COLO668 (cell line): ENCODE results near the gene NPIPB4.
A peak's percentile ranks its signal among the peaks of the same experiment; 100 is the strongest.
"Not testable (repeated sequence)": the region's sequence is repeated elsewhere in the genome, so short reads cannot be mapped to it uniquely, and the experiment has no call there.

ENCODE experiments used
- DNase-seq: peaks from one replicate; lab custom pipeline; 2025; ENCODE audit not compliant: unreplicated experiment; lab: John Stamatoyannopoulos, UW

Gene NPIPB4

GRCh38 chr16:21857656-21858055 lies at the start of gene NPIPB4:
Gene NPIPB4 (minus strand): TSS chr16:21857756. CDS start chr16:21857378, 378 bp downstream.
- DNase-seq = not testable (repeated sequence)

- not testable (repeated sequence) for DNase-seq
Observed at GRCh38 chr16:21898998-21899397, 41.4 kb upstream of the NPIPB4 start.

GRCh38 chr16:21881988-21882387 lies 24.4 kb upstream of the NPIPB4 start:
- not testable (repeated sequence) for DNase-seq

GRCh38 chr16:21837186-21837585 lies 20.4 kb downstream of the NPIPB4 start:
- not testable (repeated sequence) for DNase-seq

GRCh38 chr16:21836334-21836733 lies 21.2 kb downstream of the NPIPB4 start:
- not testable (repeated sequence) for DNase-seq

- DNase-seq = not testable (repeated sequence)
Observed at GRCh38 chr16:21835747-21836146, 21.8 kb downstream of the NPIPB4 start.

GRCh38 chr16:21834211-21834610 lies 23.3 kb downstream of the NPIPB4 start:
- DNase-seq = not testable (repeated sequence)

- not testable (repeated sequence) for DNase-seq
Observed at GRCh38 chr16:21829929-21830328, 27.6 kb downstream of the NPIPB4 start.

GRCh38 chr16:21826067-21826706 lies 31.4 kb downstream of the NPIPB4 start:
- DNase-seq = not testable (repeated sequence)

GRCh38 chr16:21825526-21825925 lies 32.0 kb downstream of the NPIPB4 start:
- DNase-seq = not testable (repeated sequence)

GRCh38 chr16:21823258-21823657 lies 34.3 kb downstream of the NPIPB4 start:
- DNase-seq = not testable (repeated sequence)

- DNase-seq = not testable (repeated sequence)
Observed at GRCh38 chr16:21820908-21821465, 36.6 kb downstream of the NPIPB4 start.

GRCh38 chr16:21820028-21820907 lies 37.3 kb downstream of the NPIPB4 start:
- DNase-seq = peak; percentile 67

GRCh38 chr16:21819617-21820016 lies 37.9 kb downstream of the NPIPB4 start:
- not testable (repeated sequence) for DNase-seq

- not testable (repeated sequence) for DNase-seq
Observed at GRCh38 chr16:21817012-21817411, 40.5 kb downstream of the NPIPB4 start.

- DNase-seq = not testable (repeated sequence)
Observed at GRCh38 chr16:21815694-21816093, 41.9 kb downstream of the NPIPB4 start.

- not testable (repeated sequence) for DNase-seq
Observed at GRCh38 chr16:21802375-21802663, 55.2 kb downstream of the NPIPB4 start.

GRCh38 chr16:21801538-21802374 lies 55.8 kb downstream of the NPIPB4 start:
- DNase-seq = peak; percentile 8

- not testable (repeated sequence) for DNase-seq
Observed at GRCh38 chr16:21798601-21799000, 59.0 kb downstream of the NPIPB4 start.

- not testable (repeated sequence) for DNase-seq
Observed at GRCh38 chr16:21793310-21793709, 64.2 kb downstream of the NPIPB4 start.

- not testable (repeated sequence) for DNase-seq
Observed at GRCh38 chr16:21790506-21790905, 67.0 kb downstream of the NPIPB4 start.
